GM06990 (cell line): ENCODE measurements around the gene GIPC1.

ENCODE experiments used
- DNase-seq: peaks from one replicate; pipeline ENCODE4 v3.0.0-alpha.2; 2011; ENCODE audit not compliant: insufficient read length; ENCODE audit errors: extremely low read depth
- H3K27me3 ChIP-seq: replicated peaks from 2 replicates; pipeline ENCODE4 v1.6.0; 2011; ENCODE audit warnings: low read length; ENCODE audit not compliant: control insufficient read depth, insufficient read depth
- H3K36me3 ChIP-seq: 2 replicates; pipeline ENCODE4 v1.5.1; 2011; ENCODE audit warnings: low read length; ENCODE audit not compliant: control insufficient read depth, insufficient read depth
- H3K4me3 ChIP-seq: replicated peaks from 2 replicates; pipeline ENCODE4 v1.5.1; 2011; ENCODE audit warnings: low read depth, mild to moderate bottlenecking, control low read depth, low read length
- CTCF ChIP-seq: IDR thresholded peaks from 2 replicates; pipeline ENCODE4 v1.5.1; 2011; ENCODE audit warnings: low read length, control low read depth, mild to moderate bottlenecking, inconsistent platforms; ENCODE audit not compliant: insufficient read depth, poor library complexity, severe bottlenecking

GIPC1 gene

DNA sequence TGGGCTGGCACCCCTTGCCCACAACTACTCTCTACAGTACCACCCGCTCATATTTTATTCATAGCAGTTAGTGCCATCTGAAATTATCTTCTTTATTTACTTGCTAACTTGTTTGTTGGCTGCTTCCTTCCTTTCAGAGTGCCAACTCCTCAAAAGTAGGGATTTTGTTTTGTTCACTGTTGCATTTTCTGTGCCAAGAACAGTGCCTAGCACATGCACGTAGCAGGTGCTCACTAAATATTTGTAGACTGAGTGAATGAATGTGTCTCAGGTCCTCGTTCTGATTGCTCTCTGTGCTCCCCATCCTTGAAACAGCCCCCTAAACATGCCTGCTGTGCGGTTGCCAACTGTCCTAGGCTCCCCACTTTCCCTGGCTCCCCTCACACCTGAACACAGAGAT lies 1.5 kb downstream of the GIPC1 start:
- Histone ChIP-seq H3K36me3 (no peaks in the 10 kb centered on the region), H3K4me3 (no peak overlapping the region), H3K27me3 (no peaks in the 10 kb centered on the region)
- TF ChIP-seq CTCF, result no peak
- no peak for DNase-seq

DNA sequence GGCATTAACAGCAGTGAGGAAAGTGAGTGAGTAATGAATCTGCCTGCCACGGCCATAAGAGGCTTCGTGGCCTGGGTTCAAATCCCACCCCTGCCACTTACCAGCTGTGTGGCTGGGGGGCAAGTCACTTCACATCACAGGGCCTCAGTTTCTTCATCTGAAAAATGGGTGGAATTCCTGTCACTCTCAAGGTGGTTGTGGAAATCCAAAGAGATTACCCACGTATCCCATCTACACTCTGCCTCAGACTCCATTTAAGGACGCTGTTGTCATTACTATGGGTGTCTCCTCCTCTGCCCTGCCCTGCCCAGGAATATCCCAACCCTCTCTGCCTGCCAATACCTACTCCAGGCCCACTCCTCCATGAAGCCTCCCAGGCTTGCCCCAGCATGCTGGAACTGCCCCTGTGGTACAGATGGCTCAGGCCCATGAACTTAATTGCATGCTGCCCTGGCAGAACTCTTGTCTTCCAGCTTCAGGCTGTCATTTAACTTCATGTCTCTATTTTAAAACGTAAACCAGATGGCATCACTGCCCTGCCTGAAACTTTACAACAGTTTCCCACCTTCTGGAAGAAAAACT lies 3.1 kb downstream of the GIPC1 start:
- no peak for DNase-seq
- H3K4me3 ChIP-seq, result no peak overlapping the region
- no peak for TF ChIP-seq CTCF
- H3K27me3 ChIP-seq, result no peaks in the 10 kb centered on the region
- no peaks in the 10 kb centered on the region; the same call in 1 of the 2 replicates for H3K36me3 ChIP-seq

GRCh38 chr19:14487370-14488125 lies 8.4 kb downstream of the GIPC1 start:
- no peak for DNase-seq
- Histone ChIP-seq H3K36me3 (no peaks in the 10 kb centered on the region; the same call in none of the 2 replicates), H3K4me3 (no peak overlapping the region), H3K27me3 (no peaks in the 10 kb centered on the region)
- no peak for TF ChIP-seq CTCF

GRCh38 chr19:14482172-14482941 lies 13.6 kb downstream of the GIPC1 start:
- no peak for DNase-seq
- TF ChIP-seq CTCF, result no peak
- no peak overlapping the region for H3K4me3 ChIP-seq
- no peaks in the 10 kb centered on the region for H3K27me3 ChIP-seq
- no peaks in the 10 kb centered on the region; the same call in none of the 2 replicates for H3K36me3 ChIP-seq

GRCh38 chr19:14480700-14481079 lies 15.2 kb downstream of the GIPC1 start:
- no peak overlapping the region for H3K4me3 ChIP-seq
- no peaks in the 10 kb centered on the region; the same call in none of the 2 replicates for H3K36me3 ChIP-seq
- H3K27me3 ChIP-seq, result no peaks in the 10 kb centered on the region
- DNase-seq, result no peak
- TF ChIP-seq CTCF, result no peak
